OCI-LY3 (cell line): Measurements from ENCODE around the gene MAK.

Experiments used
- CTCF ChIP-seq: fragments of 200-600, 300-600 bp; sonication (generic); IDR thresholded peaks from 2 replicates; pipeline ENCODE4 v1.5.1; 2014; ENCODE audit warnings: antibody characterized with exemption, low read length, low read depth
- EZH2phosphoT487 ChIP-seq: fragments of 200-600 bp; shearing (Covaris generic); IDR thresholded peaks from 2 replicates; pipeline ENCODE4 v1.6.1; 2018; ENCODE audit warnings: antibody characterized with exemption, mixed run types, low read depth

GRCh38 chr6:10722570-10722819 lies 115.8 kb downstream of the MAK start:
- TF ChIP-seq CTCF (no peak), EZH2phosphoT487 (no peak)
